Stimulated activated CD4-positive, alpha-beta T cell treated with anti-CD3 and anti-CD28 coated beads, TNF-alpha, amount 100 ng/mL, for 24 hours (primary cell): Measurements from ENCODE around the gene HACL1.
"Not testable (repeated sequence)": the region's sequence is repeated elsewhere in the genome, so short reads cannot be mapped to it uniquely, and the experiment has no call there.

Source experiments
- DNase-seq, 3 experiments: peaks; one replicate each; pipeline ENCODE4 v3.0.0-alpha.2; 2020; ENCODE audit warnings: low read depth in 3 of 3

Gene HACL1

GRCh38 chr3:15579051-15579450, 22.3 kb downstream of the HACL1 start:
- DNase-seq, result no peak

DNA sequence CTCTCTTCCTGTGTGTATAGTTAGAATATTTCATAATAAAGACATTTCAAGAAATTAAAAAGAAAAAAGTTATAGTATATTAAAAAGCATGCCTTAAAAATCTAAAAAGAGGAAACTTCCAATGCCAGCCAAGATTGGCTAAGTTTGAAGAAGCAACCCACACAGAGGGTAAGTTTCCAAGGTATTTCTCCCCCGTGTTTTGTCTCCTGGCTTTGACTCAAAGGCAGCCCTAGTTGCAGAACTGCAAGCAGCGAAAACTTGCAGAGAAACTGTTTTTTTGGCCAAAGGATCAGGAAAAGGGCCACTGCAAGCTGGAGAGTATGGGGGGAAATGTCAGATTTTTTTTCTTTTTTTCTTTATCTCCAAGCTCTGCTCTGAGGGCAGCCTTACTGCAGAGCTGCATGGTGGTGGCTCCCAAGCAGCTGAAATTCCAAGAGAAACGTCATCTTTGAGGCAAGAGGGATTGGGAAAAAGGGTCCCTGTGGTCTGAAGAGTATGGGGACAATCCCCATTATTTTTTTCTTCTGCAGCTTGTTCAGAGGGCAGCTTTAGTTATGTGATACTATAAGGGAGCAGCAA, 23.0 kb downstream of the HACL1 start:
- no peak for DNase-seq

DNA sequence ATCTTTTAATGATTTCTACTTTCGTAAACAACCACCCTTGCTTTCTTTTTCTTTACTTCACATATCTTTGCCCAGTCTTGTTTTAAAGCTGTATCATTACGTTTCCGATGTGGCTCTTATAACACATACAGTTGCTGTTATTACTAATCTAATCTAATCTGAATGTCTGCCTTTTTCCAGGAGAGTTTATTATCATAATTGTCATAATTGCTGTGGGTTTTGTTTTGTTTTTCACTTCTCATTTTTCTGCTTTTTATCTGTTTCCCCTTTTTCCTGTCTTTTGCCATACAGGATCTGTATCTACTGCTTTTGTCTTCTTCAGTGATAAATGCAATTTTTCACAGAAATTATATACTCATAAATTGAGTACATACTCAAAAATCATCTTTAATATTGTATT, 24.9 kb downstream of the HACL1 start:
- DNase-seq, result no peak

- no peak for DNase-seq
Observed at GRCh38 chr3:15575446-15575845, 25.9 kb downstream of the HACL1 start.

DNA sequence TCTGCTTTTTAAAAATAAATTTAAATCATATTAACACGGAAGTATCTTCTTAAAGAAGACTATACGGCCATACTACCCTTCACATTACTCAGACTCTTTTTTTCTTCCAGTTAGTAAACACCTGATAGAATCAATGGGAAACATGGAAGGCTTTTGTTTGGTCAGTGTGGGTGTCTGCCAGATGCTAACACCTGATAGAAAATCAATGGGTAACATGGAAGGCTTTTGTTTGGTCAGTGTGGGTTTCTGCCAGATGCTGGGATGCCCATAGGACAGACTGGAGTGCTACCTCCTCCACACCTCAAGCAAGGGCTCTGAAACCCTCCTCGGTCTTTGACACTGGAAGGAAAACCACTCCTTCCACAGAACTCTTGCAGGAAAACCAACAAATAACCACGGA, 29.2 kb downstream of the HACL1 start:
- DNase-seq, result no peak

DNA sequence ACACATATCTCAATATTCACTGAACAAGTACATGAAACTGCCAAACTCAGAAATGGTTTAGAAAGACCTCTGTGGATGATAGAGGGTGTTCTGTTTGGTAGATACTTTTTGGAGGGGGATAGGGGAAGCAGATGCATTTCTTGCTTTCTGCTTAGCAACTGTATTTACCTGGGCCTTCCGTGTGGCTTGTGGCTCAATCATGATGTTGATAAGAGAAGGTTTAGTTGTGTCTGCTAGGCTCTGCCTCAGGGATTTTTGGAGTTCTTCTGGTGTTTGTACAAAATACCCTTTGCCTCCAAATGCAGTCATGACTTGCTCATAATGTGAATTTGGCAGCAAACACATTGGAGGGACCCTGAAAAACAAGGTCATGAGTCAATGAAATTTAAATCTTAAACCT, 38.2 kb downstream of the HACL1 start:
- DNase-seq, result no peak

DNA sequence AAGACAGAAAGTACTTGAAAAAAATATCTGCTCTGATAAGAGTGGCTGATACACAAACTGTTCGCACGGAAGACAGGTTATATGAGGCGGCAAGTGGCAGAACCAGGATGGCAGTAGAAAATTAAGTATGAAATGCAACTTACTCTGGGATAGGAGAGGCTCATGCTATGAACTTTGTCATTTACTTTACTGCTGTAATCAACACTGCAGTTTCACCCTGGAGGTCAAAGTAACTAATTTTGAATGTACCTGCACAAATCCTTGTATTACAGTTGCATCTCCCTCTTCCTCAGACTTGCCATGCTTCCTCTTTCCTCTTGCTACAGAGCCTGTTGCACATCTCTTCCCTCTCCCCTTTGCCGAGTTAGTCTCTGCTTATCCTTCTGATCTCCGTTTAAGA, 38.8 kb downstream of the HACL1 start:
- no peak for DNase-seq

GRCh38 chr3:15558581-15558980, 42.8 kb downstream of the HACL1 start:
- DNase-seq, result no peak

GRCh38 chr3:15557511-15557946, 43.8 kb downstream of the HACL1 start:
- peak; percentile 2 to 27 (median 26) for DNase-seq

- no peak for DNase-seq
Observed at GRCh38 chr3:15556512-15556911, 44.9 kb downstream of the HACL1 start.

GRCh38 chr3:15553749-15554148, 47.6 kb downstream of the HACL1 start:
- no peak for DNase-seq

DNA sequence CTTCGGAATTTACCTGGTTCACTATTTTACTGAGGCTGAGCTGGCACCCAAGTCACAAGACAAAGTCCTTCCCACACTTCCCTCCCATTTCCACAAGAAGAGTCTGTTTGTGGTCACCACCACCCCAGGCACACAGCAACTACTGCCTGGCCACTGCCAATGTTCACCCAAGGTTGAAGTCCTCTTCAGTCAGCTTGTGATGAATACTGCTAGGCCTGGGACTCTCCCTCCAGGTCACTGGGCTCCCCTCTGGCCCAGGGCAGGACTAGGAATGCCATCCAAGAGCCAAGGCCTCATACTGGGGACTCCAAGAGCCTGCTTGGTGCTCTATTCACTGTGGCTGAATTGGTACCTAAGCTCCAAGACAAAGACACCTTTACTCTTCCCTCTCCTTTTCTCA, 49.5 kb downstream of the HACL1 start:
- no peak for DNase-seq

DNA sequence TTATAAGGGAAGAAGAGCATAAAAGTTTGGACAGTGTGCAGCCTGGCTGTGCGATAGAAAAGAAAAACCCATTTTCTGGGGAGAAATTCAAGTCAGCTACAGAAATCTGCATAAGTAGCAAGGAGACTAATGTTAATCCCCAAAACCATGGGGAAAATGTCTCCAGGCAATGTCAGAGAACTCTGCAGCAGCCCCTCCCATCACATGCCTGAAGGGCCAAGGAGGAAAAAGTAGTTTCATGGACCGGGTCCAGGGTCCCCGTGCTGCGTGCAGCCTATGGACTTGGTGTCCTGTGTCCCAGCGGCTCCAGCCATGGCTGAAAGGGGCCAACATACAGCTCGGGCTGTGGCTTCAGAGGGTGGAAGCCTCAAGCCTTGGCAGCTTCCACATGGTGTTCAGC, 51.5 kb downstream of the HACL1 start:
- DNase-seq, result no peak

DNA sequence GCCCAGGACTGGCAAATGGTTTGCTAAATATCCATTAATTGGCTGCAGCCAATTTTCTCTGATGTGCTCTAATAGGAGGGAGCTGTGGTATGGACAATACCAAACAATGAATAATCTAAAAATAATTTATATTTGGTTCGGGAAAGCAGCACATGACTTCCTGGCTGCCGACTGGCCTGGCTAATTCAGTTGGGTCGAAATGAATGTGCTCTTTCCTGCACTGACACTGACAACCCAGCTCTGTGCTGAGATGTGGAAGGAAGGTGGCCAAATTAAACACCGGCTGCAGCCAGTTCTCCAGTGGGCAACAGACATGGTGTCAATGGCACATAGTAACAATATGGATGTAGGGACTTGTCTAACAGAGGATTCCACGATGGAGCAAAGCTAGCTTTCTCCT, 58.8 kb downstream of the HACL1 start:
- no peak for DNase-seq

- no peak for DNase-seq
Observed at GRCh38 chr3:15541371-15541770, 60.0 kb downstream of the HACL1 start.

DNA sequence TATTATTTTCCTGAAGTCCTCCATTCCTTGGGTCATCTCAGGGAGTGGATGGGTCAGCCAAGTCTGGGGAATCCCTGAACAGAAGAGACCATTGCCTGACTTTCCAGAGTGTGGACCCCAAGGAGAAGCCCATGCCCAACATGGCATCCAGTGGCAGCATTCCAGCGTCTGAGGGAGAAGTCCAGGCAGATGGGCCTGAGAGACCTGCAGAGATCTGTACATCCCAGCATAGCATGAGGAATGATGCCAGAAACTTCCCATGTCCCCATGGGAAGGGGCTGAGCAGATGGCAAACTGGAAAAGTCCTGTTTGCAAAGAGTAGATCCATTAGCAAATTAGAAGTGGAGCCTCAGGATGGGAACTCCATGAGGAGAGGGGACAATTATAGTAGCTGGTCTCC, 62.3 kb downstream of the HACL1 start:
- no peak for DNase-seq

DNA sequence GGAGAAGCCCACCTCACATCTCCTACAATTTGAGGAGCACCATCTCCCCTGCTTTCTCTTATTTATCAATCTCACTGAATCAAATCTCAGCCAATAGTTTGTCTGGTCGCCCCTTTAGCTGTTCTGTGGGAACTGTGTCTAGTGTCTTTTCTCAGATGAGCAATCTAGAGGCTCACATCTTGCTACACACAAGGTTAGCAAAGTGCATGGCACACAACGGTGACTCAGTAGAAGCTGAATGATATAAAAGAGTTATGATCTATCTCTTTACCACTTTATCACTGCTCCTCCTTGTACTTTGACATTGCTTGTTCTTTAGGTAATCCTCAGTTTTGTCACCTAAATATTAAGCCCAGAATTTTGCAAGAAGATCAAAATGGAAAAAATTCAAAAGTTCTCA, 63.0 kb downstream of the HACL1 start:
- no peak for DNase-seq

DNA sequence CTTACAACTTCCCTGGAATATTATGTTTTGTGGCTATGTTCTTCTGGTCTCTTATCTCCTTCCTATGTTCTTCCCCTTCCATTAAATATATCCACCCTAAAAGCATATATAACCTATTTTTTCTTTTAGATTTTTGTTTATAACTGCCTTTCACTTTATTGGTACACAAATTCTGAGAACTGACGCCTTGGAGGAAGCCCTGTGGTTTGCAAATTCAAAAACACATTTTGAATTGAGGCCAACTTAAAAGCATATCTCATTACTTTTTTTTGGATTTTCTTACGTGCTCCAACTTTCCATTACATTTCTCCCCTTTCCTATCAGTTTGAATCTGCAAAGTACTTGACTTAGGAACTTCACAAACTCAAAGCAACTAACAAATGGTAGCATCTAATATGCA, 64.5 kb downstream of the HACL1 start:
- no peak for DNase-seq

DNA sequence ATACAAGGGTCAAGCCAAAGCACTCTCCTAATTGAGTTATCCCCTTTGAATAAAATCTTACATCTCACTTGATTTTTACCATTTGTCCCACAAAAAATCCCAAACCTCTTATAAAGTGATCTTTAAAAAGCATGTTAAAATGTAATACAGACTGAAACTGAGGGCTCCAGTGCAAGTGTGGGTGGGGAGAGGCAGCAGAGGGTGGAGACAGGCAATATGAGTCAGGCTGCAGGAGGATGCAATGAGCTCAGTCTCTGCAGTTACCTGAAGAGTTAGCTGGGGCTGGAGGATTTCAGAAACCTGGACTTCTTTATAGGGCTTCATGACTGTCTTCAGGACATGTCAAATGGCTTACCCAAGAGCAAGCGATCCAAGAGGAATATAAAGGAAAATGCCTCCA, 65.6 kb downstream of the HACL1 start:
- DNase-seq, result peak; percentile 10 to 52 (median 16)

DNA sequence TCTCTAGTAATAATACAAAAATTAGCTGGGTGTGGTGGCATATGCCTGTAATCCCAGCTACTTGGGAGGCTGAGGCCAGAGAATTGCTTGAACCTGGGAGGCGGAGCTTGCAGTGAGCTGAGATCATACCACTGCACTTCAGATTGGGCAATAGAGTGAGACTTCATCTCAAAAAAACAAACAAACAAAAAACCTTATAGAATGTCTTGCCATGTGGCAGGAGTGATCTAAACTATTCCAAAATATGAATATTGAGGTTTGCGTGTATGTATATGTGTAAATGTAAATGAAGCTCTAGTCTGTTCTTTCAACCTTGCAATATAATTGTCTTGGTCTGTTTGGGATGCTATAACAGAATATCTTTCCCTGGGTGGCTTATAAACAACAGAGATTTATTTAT, 68.8 kb downstream of the HACL1 start:
- DNase-seq, result not testable (repeated sequence)

GRCh38 chr3:15531346-15531745, 70.0 kb downstream of the HACL1 start:
- DNase-seq, result no peak

DNA sequence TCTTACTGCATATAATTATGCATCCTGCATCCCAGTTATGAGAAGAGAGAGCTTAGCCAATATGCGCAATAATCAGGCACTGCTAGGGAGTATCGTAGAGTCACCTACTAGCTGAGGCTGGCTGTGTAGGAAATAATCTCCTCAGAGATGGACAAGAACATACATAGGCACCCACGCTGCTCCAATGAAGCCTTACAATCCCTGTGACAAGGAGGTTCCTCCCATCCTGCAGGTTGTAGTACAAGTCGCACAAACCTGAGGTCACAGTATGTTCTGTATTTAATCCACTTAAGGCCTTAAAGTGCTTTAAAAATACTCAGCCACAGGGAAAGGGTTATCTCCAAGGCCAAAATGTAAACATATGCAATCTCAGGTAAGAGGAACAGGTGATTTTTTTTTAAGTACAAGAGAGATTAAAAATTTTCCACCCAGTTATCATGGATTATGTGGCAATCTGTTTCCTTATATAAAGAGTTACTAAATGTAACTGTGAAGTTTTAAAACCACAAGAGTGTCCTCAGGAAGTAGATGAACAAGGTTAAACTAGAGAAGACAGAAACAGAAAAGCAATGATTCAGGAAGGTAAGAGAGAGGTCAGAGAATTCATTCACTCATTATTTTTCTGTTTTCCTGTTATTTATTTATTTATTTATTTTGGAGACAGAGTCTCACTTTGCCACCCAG, 72.4 kb downstream of the HACL1 start:
- no peak for DNase-seq

DNA sequence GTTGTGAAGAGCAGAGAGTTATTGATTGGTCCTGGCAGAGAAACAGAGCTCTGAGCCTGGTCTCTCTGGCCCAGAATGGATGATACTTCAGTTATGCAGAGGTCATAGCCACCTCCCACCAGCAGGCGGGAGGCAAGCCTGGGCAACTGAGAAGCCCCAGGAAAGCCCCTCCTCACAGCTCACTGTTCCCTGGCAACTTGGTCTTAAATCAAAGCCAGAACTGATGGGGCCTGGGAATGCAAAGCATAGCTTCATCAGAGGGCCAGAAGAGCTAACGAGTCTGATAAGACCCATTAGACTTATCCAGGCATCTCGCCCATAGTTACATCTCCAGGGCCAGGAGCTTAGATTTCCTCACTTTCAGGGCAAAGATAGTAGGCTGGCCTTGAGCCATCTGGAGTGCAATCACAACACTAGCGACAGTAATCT, 74.3 kb downstream of the HACL1 start:
- no peak for DNase-seq

DNA sequence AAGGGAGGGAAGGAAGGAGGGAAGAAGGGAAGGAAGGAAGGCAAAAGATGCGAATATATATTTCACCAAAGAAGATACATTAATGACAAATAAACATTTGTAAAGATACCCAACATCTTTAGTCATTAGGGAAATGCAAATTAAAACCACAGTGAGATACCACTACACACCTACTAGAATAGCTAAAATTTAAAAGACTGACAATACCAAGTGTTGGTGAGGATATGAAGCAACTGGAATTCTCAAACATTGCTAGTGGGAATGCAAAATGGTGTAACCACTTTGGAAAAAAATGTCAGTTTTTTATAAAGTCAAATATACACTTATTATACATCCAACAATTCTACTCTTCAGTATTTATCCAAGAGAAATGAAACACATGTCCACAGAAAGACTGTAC, 75.6 kb downstream of the HACL1 start:
- DNase-seq, result no peak
